HepG2 (cell line): ENCODE measurements around the gene ZNF385B. TPM values are rescaled to one million over a fixed set of nuclear protein-coding genes. Genes with fewer than 3 reads are reported as not detected.

ENCODE experiments used
- FOSL1 ChIP-seq: sonication (generic); formaldehyde crosslinking; IDR thresholded peaks from 2 replicates; pipeline ENCODE4 v1.9.0; 2021; ENCODE audit warnings: missing genetic modification reagents, borderline replicate concordance
- FOXP1 ChIP-seq, 2 experiments: fragments of 450-650 bp in 1 of 2; IDR thresholded peaks; 2 replicates each; pipeline ENCODE4 v1.6.1; 2017 to 2018; ENCODE audit warnings: antibody characterized with exemption in 1 of 2
- HMG20A ChIP-seq: IDR thresholded peaks from 2 replicates; pipeline ENCODE4 v1.6.1; 2016; ENCODE audit warnings: borderline replicate concordance
- HOMEZ ChIP-seq: IDR thresholded peaks from 2 replicates; pipeline ENCODE4 v1.6.1; 2016; ENCODE audit warnings: low read depth
- PAF1 ChIP-seq: IDR thresholded peaks from 2 replicates; pipeline ENCODE4 v1.6.1; 2016; ENCODE audit warnings: missing genetic modification reagents, missing compliant biosample characterization
- SOX13 ChIP-seq, 3 experiments: fragments of 450-650 bp in 1 of 3; sonication (generic) in 1 of 3; formaldehyde crosslinking in 1 of 3; IDR thresholded peaks in 2 of 3; conservative IDR thresholded peaks in 1 of 3; 2 replicates each; pipeline versions ENCODE4 v1.5.0 to v1.6.1; 2016 to 2020; ENCODE audit warnings: antibody characterized with exemption in 1 of 3, mild to moderate bottlenecking in 1 of 3, missing compliant biosample characterization in 1 of 3, missing genetic modification reagents in 1 of 3, moderate library complexity in 1 of 3
- SOX5 ChIP-seq: IDR thresholded peaks from 2 replicates; pipeline ENCODE4 v1.6.1; 2016; ENCODE audit warnings: borderline replicate concordance
- TARDBP ChIP-seq: sonication (generic); formaldehyde crosslinking; IDR thresholded peaks from 2 replicates; pipeline ENCODE4 v1.8.0; 2022; ENCODE audit warnings: mild to moderate bottlenecking, missing genetic modification reagents
- TOE1 ChIP-seq: sonication (generic); formaldehyde crosslinking; IDR thresholded peaks from 2 replicates; pipeline ENCODE4 v1.4.0; 2020; ENCODE audit warnings: mild to moderate bottlenecking, missing genetic modification reagents
- ZNF124 ChIP-seq: sonication (generic); formaldehyde crosslinking; IDR thresholded peaks from 2 replicates; pipeline ENCODE4 v1.4.0; 2020; ENCODE audit warnings: missing genetic modification reagents
- ZNF230 ChIP-seq: sonication (generic); formaldehyde crosslinking; IDR thresholded peaks from 2 replicates; pipeline ENCODE4 v1.4.0; 2020; ENCODE audit warnings: mild to moderate bottlenecking, missing genetic modification reagents
- ZSCAN20 ChIP-seq: sonication (generic); formaldehyde crosslinking; IDR thresholded peaks from 2 replicates; pipeline ENCODE4 v1.4.0; 2020; ENCODE audit warnings: missing genetic modification reagents, mild to moderate bottlenecking, borderline replicate concordance
- polyA plus RNA-seq, 8 experiments: library from polyadenylated mRNA; depleted of rRNA in 3 of 8; stranded (reverse) in 7 of 8; unstranded in 1 of 8; fragments of >200 nt; fragmentation: Illumina TruSeq in 4 of 8; extraction: Trizol in 4 of 8; gene quantifications; 2 replicates each; pipeline versions ENCODE4 v1.2.1 to v1.2.3, GENCODE V29; 2011 to 2016; ENCODE audit warnings: low read depth in 4 of 8, missing spikeins in 1 of 8, mixed read lengths in 1 of 8; ENCODE audit not compliant: insufficient read depth in 1 of 8
- total RNA-seq, 5 experiments: library from RNA; depleted of rRNA; stranded (reverse); fragments of >200 nt; fragmentation: Illumina TruSeq; extraction: Trizol; gene quantifications; 2 replicates each; pipeline ENCODE4 v1.2.3, GENCODE V29; 2016; ENCODE audit warnings: low read depth in 1 of 5
- TF ChIP-seq, protein P1 (sequence below): sonication (generic); formaldehyde crosslinking; conservative IDR thresholded peaks from 2 replicates; pipeline ENCODE4 v1.4.0; 2020; ENCODE audit warnings: mild to moderate bottlenecking, missing genetic modification reagents, moderate library complexity
- TF ChIP-seq, protein P2 (sequence below): sonication (generic); formaldehyde crosslinking; IDR thresholded peaks from 2 replicates; pipeline ENCODE4 v1.8.0; 2022; ENCODE audit warnings: mild to moderate bottlenecking, missing genetic modification reagents
- TF ChIP-seq, protein P3 (sequence below): sonication (generic); formaldehyde crosslinking; IDR thresholded peaks from 2 replicates; pipeline ENCODE4 v1.5.0; 2020; ENCODE audit warnings: mild to moderate bottlenecking, missing genetic modification reagents
- TF ChIP-seq, protein P4 (sequence below): sonication (generic); formaldehyde crosslinking; IDR thresholded peaks from 2 replicates; pipeline ENCODE4 v1.5.1; 2020; ENCODE audit warnings: mild to moderate bottlenecking, moderate library complexity, missing genetic modification reagents
- TF ChIP-seq, protein P5 (sequence below): sonication (generic); formaldehyde crosslinking; conservative IDR thresholded peaks from 2 replicates; pipeline ENCODE4 v1.4.0; 2020; ENCODE audit warnings: missing genetic modification reagents

Gene ZNF385B
- total and polyA plus RNA-seq, 2 of the 13 experiments (the other 11 are each of a cell fraction or from before 2014, with no cell fraction given) = 3.3 to 6.7 TPM

GRCh38 chr2:179541586-179541985 lies 319.8 kb downstream of the ZNF385B start (continued):
- TF ChIP-seq, protein P1, sequence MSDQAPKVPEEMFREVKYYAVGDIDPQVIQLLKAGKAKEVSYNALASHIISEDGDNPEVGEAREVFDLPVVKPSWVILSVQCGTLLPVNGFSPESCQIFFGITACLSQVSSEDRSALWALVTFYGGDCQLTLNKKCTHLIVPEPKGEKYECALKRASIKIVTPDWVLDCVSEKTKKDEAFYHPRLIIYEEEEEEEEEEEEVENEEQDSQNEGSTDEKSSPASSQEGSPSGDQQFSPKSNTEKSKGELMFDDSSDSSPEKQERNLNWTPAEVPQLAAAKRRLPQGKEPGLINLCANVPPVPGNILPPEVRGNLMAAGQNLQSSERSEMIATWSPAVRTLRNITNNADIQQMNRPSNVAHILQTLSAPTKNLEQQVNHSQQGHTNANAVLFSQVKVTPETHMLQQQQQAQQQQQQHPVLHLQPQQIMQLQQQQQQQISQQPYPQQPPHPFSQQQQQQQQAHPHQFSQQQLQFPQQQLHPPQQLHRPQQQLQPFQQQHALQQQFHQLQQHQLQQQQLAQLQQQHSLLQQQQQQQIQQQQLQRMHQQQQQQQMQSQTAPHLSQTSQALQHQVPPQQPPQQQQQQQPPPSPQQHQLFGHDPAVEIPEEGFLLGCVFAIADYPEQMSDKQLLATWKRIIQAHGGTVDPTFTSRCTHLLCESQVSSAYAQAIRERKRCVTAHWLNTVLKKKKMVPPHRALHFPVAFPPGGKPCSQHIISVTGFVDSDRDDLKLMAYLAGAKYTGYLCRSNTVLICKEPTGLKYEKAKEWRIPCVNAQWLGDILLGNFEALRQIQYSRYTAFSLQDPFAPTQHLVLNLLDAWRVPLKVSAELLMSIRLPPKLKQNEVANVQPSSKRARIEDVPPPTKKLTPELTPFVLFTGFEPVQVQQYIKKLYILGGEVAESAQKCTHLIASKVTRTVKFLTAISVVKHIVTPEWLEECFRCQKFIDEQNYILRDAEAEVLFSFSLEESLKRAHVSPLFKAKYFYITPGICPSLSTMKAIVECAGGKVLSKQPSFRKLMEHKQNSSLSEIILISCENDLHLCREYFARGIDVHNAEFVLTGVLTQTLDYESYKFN = 0 out of 2 replicates have a peak, but pooled peaks have one; percentile 22
- TF ChIP-seq ZNF124 (CRISPR knock-in tag) (no peak), SOX13 (IDR thresholded peaks at IDR 0.05) (no peak), SOX13 (CRISPR knock-in tag; conservative IDR thresholded peaks at IDR 0.05 in 1 of 2, IDR thresholded peaks at IDR 0.05 in 1 of 2) (peak in 1 of 2 experiments; percentile 47; a peak in 1 of 4 replicates), PAF1 (CRISPR knock-in tag) (no peak), FOSL1 (CRISPR knock-in tag) (no peak), ZNF230 (CRISPR knock-in tag) (no peak), TOE1 (no peak), HMG20A (CRISPR knock-in tag) (no peak), TARDBP (CRISPR knock-in tag) (no peak), ZSCAN20 (no peak), SOX5 (CRISPR knock-in tag) (peak; percentile 29; the same call in 1 of the 2 replicates), FOXP1 (IDR thresholded peaks at IDR 0.05) (no peak), FOXP1 (CRISPR knock-in tag; IDR thresholded peaks at IDR 0.05) (no peak), HOMEZ (CRISPR knock-in tag) (peak; percentile 68; the same call in 1 of the 2 replicates)
- TF ChIP-seq, protein P2, sequence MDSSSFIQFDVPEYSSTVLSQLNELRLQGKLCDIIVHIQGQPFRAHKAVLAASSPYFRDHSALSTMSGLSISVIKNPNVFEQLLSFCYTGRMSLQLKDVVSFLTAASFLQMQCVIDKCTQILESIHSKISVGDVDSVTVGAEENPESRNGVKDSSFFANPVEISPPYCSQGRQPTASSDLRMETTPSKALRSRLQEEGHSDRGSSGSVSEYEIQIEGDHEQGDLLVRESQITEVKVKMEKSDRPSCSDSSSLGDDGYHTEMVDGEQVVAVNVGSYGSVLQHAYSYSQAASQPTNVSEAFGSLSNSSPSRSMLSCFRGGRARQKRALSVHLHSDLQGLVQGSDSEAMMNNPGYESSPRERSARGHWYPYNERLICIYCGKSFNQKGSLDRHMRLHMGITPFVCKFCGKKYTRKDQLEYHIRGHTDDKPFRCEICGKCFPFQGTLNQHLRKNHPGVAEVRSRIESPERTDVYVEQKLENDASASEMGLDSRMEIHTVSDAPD = no peak
- TF ChIP-seq, protein P3, sequence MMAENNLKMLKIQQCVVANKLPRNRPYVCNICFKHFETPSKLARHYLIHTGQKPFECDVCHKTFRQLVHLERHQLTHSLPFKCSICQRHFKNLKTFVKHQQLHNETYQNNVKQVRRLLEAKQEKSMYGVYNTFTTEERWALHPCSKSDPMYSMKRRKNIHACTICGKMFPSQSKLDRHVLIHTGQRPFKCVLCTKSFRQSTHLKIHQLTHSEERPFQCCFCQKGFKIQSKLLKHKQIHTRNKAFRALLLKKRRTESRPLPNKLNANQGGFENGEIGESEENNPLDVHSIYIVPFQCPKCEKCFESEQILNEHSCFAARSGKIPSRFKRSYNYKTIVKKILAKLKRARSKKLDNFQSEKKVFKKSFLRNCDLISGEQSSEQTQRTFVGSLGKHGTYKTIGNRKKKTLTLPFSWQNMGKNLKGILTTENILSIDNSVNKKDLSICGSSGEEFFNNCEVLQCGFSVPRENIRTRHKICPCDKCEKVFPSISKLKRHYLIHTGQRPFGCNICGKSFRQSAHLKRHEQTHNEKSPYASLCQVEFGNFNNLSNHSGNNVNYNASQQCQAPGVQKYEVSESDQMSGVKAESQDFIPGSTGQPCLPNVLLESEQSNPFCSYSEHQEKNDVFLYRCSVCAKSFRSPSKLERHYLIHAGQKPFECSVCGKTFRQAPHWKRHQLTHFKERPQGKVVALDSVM = no peak
- TF ChIP-seq, protein P4, sequence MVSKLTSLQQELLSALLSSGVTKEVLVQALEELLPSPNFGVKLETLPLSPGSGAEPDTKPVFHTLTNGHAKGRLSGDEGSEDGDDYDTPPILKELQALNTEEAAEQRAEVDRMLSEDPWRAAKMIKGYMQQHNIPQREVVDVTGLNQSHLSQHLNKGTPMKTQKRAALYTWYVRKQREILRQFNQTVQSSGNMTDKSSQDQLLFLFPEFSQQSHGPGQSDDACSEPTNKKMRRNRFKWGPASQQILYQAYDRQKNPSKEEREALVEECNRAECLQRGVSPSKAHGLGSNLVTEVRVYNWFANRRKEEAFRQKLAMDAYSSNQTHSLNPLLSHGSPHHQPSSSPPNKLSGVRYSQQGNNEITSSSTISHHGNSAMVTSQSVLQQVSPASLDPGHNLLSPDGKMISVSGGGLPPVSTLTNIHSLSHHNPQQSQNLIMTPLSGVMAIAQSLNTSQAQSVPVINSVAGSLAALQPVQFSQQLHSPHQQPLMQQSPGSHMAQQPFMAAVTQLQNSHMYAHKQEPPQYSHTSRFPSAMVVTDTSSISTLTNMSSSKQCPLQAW (CRISPR knock-in tag) = no peak
- TF ChIP-seq, protein P5, sequence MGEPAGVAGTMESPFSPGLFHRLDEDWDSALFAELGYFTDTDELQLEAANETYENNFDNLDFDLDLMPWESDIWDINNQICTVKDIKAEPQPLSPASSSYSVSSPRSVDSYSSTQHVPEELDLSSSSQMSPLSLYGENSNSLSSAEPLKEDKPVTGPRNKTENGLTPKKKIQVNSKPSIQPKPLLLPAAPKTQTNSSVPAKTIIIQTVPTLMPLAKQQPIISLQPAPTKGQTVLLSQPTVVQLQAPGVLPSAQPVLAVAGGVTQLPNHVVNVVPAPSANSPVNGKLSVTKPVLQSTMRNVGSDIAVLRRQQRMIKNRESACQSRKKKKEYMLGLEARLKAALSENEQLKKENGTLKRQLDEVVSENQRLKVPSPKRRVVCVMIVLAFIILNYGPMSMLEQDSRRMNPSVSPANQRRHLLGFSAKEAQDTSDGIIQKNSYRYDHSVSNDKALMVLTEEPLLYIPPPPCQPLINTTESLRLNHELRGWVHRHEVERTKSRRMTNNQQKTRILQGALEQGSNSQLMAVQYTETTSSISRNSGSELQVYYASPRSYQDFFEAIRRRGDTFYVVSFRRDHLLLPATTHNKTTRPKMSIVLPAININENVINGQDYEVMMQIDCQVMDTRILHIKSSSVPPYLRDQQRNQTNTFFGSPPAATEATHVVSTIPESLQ (CRISPR knock-in tag) = no peak
